ENCODE measurements around the gene IL18RAP.

The IL18RAP gene

GRCh38 chr2:102446936-102447335 is 24.0 kb downstream of the IL18RAP start:
- TF ChIP-seq CTCF (IDR thresholded peaks at IDR 0.05; ENCODE audit: low read length, missing control alignments), result no peak
- H3K4me3 ChIP-seq (replicated peaks; ENCODE audit: low read depth, low read length), result no peak overlapping the region
- DNase-seq (ENCODE audit: low read depth), result no peak

GRCh38 chr2:102449370-102449974 is 26.5 kb downstream of the IL18RAP start:
- peak; percentile 74 for TF ChIP-seq CTCF (IDR thresholded peaks at IDR 0.05; ENCODE audit: low read length, missing control alignments)
- peak; percentile 75 for DNase-seq (ENCODE audit: low read depth)
- H3K4me3 ChIP-seq (replicated peaks; ENCODE audit: low read depth, low read length), result no peak overlapping the region

- no peak for TF ChIP-seq CTCF (IDR thresholded peaks at IDR 0.05; ENCODE audit: low read length, missing control alignments)
Observed at GRCh38 chr2:102451968-102452367, 29.0 kb downstream of the IL18RAP start.

GRCh38 chr2:102453501-102453900 is 30.5 kb downstream of the IL18RAP start:
- H3K4me3 ChIP-seq (replicated peaks; ENCODE audit: low read depth, low read length), result no peak overlapping the region
- no peak for TF ChIP-seq CTCF (IDR thresholded peaks at IDR 0.05; ENCODE audit: low read length, missing control alignments)
- DNase-seq (ENCODE audit: low read depth), result no peak

More at GRCh38 chr2:102451968-102452367, 29.0 kb downstream of the IL18RAP start:
- H3K4me3 ChIP-seq (replicated peaks; ENCODE audit: low read depth, low read length), result no peak overlapping the region
- no peak for DNase-seq (ENCODE audit: low read depth)

- DNase-seq (ENCODE audit: low read depth), result no peak
- H3K4me3 ChIP-seq (replicated peaks; ENCODE audit: low read depth, low read length), result no peak overlapping the region
- no peak for TF ChIP-seq CTCF (IDR thresholded peaks at IDR 0.05; ENCODE audit: low read length, missing control alignments)
Observed at GRCh38 chr2:102455061-102455670, 32.2 kb downstream of the IL18RAP start.

- TF ChIP-seq CTCF (IDR thresholded peaks at IDR 0.05; ENCODE audit: low read length, missing control alignments), result no peak
- no peak overlapping the region for H3K4me3 ChIP-seq (replicated peaks; ENCODE audit: low read depth, low read length)
- no peak for DNase-seq (ENCODE audit: low read depth)
Observed at GRCh38 chr2:102460467-102460866, 37.5 kb downstream of the IL18RAP start.

- DNase-seq (ENCODE audit: low read depth), result no peak
- H3K4me3 ChIP-seq (replicated peaks; ENCODE audit: low read depth, low read length), result no peak overlapping the region
- TF ChIP-seq CTCF (IDR thresholded peaks at IDR 0.05; ENCODE audit: low read length, missing control alignments), result no peak
Observed at GRCh38 chr2:102461188-102461587, 38.2 kb downstream of the IL18RAP start.

Data from fibroblast of pulmonary artery (primary cell).